Measurements from ENCODE around the gene RECQL5. TPM values are rescaled to one million over a fixed set of nuclear protein-coding genes. Genes with fewer than 3 reads are reported as not detected.

RECQL5 gene
- total RNA-seq, 3 donors from 2014 or later: 29.3 to 41.9 (median 30.1) TPM

GRCh38 chr17:75645501-75645888 is 21.5 kb downstream of the RECQL5 start:
- no peaks in the 10 kb centered on the region for H3K9me3 ChIP-seq
- intact Hi-C loops (cut with DNase I, micrococcal nuclease): no loop called here
- DNase-seq: peak; percentile 57 to 76 (median 62)
- H3K36me3 ChIP-seq (ENCODE audit: low read depth): no peaks in the 10 kb centered on the region
- peaks cover 28% of the 10 kb centered on the region for H3K4me1 ChIP-seq (ENCODE audit: low read depth)
- peak; percentile 80 for ATAC-seq
- no peak for TF ChIP-seq CTCF (IDR thresholded peaks at IDR 0.05)
- no peak overlapping the region for H3K4me3 ChIP-seq

GRCh38 chr17:75643643-75644017 is 23.3 kb downstream of the RECQL5 start:
- intact Hi-C loops (cut with DNase I, micrococcal nuclease): no loop called here
- ATAC-seq: no peak
- no peak for TF ChIP-seq CTCF (IDR thresholded peaks at IDR 0.05)
- peak in 1 of 3 donors; percentile 27 for DNase-seq
- H3K36me3 ChIP-seq (ENCODE audit: low read depth): no peaks in the 10 kb centered on the region
- peaks cover 28% of the 10 kb centered on the region for H3K4me1 ChIP-seq (ENCODE audit: low read depth)
- H3K9me3 ChIP-seq: no peaks in the 10 kb centered on the region
- H3K4me3 ChIP-seq: no peak overlapping the region

- no peak for TF ChIP-seq CTCF (IDR thresholded peaks at IDR 0.05)
- H3K4me1 ChIP-seq (ENCODE audit: low read depth): peaks cover 28% of the 10 kb centered on the region
- ATAC-seq (peak; percentile 1), DNase-seq (peak; percentile 41 to 53 (median 51))
- H3K4me3 ChIP-seq: no peak overlapping the region
- H3K36me3 ChIP-seq (ENCODE audit: low read depth): no peaks in the 10 kb centered on the region
- H3K9me3 ChIP-seq: no peaks in the 10 kb centered on the region
- intact Hi-C loops (cut with DNase I, micrococcal nuclease): no loop called here
These were observed 23.9 kb downstream of the RECQL5 start for GRCh38 chr17:75642784-75643642.

- intact Hi-C loops (cut with DNase I, micrococcal nuclease): no loop called here
- no peaks in the 10 kb centered on the region for H3K36me3 ChIP-seq (ENCODE audit: low read depth)
- ATAC-seq (peak; percentile 34), DNase-seq (peak; percentile 68 to 74 (median 71))
- H3K4me3 ChIP-seq: no peak overlapping the region
- no peak for TF ChIP-seq CTCF (IDR thresholded peaks at IDR 0.05)
- peaks cover 30% of the 10 kb centered on the region for H3K4me1 ChIP-seq (ENCODE audit: low read depth)
- no peaks in the 10 kb centered on the region for H3K9me3 ChIP-seq
These were observed 24.7 kb downstream of the RECQL5 start for GRCh38 chr17:75642182-75642783.

GRCh38 chr17:75641343-75641742 is 25.6 kb downstream of the RECQL5 start:
- Histone ChIP-seq H3K4me1 (ENCODE audit: low read depth) (peaks cover 32% of the 10 kb centered on the region), H3K4me3 (no peak overlapping the region), H3K36me3 (ENCODE audit: low read depth) (no peaks in the 10 kb centered on the region), H3K9me3 (no peaks in the 10 kb centered on the region)
- DNase-seq (no peak), ATAC-seq (no peak)
- intact Hi-C loops (cut with DNase I, micrococcal nuclease): no loop called here
- TF ChIP-seq CTCF (IDR thresholded peaks at IDR 0.05): no peak
